GM18858 (cell line): ENCODE data around the gene RADIL.

Experiments used
- ATAC-seq: cut with Tn5 transposase; IDR thresholded peaks from one replicate; pipeline ENCODE4 v1.9.1; 2021; ENCODE audit not compliant: unreplicated experiment

RADIL gene

DNA sequence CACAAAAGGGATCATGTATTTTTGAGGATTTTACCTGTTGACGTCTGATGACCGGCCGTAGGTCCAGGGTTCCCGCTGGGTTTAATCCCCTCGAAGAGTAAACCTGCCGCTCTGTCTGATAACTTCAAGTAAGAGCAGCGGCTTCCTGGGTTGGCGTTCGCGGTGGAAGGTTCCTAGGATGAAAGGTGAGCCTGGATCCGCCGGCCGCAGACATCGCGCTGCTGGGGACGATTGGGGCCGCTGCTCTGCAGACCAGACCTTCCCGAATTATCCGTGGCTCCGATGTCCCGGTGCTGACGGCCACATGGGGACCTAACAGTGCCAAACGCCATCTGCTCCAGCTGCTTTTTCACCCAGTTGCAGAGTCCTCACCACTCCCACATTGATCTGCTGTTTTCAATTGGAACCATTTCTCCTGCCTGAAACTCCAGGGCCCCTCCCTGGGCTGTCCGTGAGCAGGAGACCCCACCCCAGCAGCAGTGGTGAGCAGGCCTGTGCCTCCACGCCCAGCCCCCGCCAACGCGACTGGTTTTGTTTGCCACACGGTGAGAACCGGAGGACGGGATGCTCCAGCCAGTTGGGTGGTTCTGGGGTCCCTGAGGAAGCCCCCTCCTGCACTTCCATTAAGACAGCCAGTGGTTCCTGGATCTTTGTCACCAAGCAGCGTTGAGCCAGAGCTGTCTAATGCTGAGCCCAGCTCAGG is 120.3 kb downstream of the RADIL start:
- no peak for ATAC-seq

DNA sequence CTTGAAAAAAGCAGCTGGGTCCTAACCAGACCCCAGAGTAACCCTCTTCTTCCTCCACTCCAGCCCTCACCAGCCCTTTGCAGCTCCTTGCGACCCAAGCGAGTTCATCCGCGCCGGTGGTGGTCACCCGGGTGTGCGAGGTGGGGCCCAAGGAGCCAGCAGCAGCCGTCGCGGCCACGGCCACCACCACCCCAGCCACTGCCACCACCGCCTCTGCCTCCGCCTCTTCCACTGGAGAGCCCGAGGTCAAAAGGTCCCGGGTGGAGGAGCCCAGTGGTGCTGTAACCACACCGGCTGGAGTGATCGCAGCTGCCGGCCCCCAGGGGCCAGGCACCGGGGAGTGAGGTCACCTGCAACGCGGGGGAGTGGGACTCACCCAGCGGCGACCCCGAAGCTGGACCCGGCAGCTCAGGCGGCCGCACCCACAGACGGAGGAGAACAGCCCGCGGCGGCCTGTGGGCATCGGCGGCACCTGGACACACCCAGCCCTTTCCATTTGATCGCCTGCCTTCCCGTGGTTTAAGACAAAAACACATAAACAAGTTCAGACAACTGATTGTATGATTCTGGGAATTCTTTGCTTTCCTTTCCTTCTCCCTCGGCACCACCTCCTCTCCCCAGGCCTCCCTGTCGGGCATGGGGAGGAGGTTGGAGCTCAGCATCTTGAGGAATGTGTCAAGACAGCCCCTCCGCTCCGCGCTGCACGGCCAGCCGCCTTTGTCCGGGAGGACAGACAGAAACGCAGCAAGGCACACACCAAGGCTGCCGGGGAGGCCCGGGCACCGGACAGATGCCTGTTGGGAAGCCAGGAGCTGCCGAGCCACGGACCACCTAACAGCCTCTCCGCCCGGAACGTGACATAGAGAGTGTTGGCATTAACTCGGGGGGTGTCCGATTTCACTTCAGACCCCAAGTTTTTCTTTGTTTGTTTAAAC is 121.1 kb downstream of the RADIL start:
- ATAC-seq = no peak

GRCh38 chr7:4760952-4761351 is 122.6 kb downstream of the RADIL start:
- ATAC-seq = no peak

GRCh38 chr7:4759211-4759610 is 124.3 kb downstream of the RADIL start:
- no peak for ATAC-seq

- no peak for ATAC-seq
Measured at GRCh38 chr7:4758791-4759190, 124.7 kb downstream of the RADIL start.

- ATAC-seq = no peak
Measured at GRCh38 chr7:4758111-4758510, 125.4 kb downstream of the RADIL start.

- no peak for ATAC-seq
Measured at GRCh38 chr7:4755045-4755444, 128.5 kb downstream of the RADIL start.

GRCh38 chr7:4754433-4755010 is 129.0 kb downstream of the RADIL start:
- no peak for ATAC-seq

DNA sequence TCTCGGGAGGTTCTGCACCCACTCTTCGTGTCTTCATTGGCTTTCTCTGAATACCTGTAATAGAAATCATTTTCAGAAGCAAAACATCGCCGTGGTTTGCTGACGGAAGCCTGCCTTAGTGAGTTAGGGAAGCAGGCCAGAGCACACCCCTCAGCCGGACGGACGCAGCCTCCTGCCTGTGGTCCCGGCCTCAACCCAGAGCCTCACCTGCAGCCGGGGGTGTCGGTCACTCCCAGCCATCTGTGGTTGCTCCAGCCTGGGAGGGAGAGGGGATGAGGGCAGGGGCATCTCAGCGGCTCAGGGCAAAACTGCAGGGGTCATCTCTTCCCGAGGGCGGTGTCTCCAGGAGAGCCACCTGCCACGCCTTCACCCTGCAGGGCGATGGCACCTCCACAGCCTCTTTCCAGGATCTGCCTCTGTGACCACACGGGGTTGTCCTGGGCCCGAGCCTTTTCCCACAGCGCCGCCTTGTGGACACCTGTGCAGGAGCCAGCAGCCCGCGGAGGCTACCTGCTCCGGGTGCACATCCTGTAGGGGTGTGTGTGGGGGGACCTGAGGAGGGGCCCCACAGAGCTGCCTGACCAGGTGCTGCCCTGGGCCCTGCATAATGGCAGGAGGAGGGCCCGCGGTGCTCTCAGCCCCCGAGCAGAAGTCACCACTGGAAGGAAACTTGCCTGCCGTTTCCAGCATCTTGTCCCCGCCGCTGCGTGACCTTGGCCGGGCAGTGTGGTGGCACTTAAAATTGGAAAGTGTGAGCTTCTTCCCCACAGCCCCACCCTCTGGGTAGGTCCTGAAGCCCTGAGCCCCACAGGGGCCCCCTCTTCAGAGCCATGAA is 129.7 kb downstream of the RADIL start:
- peak; percentile 88 for ATAC-seq

DNA sequence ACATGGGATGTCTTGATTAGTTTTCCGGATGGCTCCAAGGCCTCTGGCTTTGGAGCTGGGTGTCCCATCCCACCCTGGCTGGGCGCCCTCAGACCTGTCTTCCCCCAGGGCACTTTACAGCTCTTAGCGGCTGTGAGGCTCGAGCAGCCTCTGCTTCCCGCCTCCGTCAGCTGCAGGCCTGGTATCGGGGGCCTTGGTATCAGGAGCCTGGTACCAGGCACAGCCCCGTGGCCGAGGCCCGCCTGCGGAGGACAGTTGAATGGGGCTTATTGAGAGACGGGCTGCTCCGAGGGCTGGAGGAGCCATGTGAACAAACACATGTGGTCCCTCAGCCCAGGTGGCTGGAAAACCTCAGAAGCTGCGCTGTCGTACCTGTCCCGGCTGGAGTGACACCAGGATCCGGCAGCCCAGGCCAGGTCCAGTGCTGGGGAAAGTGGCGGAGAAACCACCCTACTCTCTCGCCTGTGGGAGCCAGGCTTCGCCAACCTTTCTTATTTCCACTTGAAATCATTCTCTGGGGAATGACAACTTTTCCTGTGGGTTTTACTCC is 132.0 kb downstream of the RADIL start:
- no peak for ATAC-seq

DNA sequence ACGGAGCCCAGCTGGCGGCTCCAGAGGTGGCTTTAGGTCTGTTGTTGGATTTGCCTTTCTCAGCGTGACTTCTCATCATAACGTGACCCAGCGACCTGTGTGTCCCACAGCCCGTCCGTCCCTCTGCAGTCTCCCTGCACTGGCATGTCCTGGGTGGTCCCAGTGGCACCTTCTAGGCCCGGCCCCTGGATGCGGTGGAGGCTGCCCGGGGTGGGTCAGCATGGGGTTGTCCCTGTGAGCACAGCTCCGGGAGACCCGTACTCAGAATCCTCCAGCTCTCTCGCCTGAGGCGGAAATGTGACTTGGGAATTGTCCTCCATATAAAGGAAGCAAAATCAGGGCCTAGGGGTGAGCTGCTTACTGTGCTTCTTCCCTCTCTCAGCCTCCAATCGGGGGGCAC is 133.7 kb downstream of the RADIL start:
- no peak for ATAC-seq

DNA sequence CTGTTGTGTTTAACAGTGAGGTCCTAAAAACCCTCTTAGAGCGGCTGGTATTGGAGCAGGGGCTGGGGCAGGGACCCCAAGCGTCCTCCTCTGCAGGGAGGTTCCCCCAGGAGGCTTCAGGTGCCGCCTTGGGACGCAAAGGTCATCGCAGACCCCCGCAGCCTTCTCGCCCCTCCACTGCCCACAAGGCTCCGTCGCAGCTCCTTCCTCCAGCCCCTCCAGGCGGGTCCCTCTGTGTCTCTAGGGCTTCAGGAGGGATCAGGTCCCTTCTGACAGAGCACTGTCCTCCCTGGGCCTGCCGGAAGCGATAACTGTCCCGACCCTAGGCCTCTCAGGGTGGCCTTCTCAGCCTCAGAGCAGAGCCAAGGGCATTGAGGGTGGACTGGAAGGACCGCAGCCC is 134.2 kb downstream of the RADIL start:
- no peak for ATAC-seq
